ENCODE data around the gene USP17L26.
A peak's percentile ranks its signal among the peaks of the same experiment; 100 is the strongest.
"Not testable (repeated sequence)": the region's sequence is repeated elsewhere in the genome, so short reads cannot be mapped to it uniquely, and the experiment has no call there.

Gene USP17L26, protein sequence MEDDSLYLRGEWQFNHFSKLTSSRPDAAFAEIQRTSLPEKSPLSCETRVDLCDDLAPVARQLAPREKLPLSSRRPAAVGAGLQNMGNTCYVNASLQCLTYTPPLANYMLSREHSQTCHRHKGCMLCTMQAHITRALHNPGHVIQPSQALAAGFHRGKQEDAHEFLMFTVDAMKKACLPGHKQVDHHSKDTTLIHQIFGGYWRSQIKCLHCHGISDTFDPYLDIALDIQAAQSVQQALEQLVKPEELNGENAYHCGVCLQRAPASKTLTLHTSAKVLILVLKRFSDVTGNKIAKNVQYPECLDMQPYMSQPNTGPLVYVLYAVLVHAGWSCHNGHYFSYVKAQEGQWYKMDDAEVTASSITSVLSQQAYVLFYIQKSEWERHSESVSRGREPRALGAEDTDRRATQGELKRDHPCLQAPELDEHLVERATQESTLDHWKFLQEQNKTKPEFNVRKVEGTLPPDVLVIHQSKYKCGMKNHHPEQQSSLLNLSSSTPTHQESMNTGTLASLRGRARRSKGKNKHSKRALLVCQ

DNA sequence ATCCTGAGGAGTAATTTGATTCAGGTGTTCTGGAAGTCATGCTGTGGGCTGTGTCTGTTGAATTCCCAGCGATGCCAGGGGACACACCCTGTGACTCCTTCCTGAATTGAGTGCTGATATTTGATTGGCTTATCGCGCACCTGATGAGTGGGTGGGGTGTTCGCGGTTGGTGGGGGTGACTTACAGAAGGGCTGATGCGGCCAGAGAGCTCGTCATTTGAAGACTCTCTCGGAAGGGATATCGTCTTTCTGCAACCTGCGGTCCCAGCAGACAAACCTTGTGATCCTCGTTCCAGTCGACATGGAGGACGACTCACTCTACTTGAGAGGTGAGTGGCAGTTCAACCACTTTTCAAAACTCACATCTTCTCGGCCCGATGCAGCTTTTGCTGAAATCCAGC is at the start of gene USP17L26:
TSS of gene USP17L26 (plus strand) at position 301 of the 400 bp plus-strand sequence. CDS start at position 301, 0 bp downstream.
- not testable (repeated sequence) for DNase-seq (ENCODE audit: low spot score)

DNA sequence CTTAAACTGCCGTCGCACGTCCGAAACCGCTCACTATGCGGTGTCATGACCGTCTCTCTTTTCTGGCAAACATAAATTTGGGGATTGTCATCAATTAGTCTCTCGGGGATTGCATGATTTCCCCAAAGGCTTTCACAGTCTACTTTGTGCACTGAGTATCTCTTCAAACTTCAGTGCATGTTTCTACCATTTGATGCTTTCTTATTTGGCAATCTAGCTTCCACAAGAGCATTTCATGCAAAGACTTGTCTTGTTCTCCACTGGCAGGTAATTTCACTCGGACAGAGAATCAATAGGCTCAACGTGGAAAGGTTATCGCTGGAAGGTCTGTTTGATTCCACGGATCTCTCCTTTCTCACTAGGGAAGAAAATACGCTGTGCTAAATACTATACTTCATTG is 10.3 kb upstream of the USP17L26 start:
- not testable (repeated sequence) for DNase-seq (ENCODE audit: low spot score)

DNA sequence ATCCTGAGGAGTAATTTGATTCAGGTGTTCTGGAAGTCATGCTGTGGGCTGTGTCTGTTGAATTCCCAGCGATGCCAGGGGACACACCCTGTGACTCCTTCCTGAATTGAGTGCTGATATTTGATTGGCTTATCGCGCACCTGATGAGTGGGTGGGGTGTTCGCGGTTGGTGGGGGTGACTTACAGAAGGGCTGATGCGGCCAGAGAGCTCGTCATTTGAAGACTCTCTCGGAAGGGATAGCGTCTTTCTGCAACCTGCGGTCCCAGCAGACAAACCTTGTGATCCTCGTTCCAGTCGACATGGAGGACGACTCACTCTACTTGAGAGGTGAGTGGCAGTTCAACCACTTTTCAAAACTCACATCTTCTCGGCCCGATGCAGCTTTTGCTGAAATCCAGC is 9.6 kb upstream of the USP17L26 start, which contains the start of gene USP17L24:
TSS of gene USP17L24 (plus strand) at position 301 of the 400 bp plus-strand sequence. CDS start at position 301, 0 bp downstream.
- not testable (repeated sequence) for DNase-seq (ENCODE audit: low spot score)

DNA sequence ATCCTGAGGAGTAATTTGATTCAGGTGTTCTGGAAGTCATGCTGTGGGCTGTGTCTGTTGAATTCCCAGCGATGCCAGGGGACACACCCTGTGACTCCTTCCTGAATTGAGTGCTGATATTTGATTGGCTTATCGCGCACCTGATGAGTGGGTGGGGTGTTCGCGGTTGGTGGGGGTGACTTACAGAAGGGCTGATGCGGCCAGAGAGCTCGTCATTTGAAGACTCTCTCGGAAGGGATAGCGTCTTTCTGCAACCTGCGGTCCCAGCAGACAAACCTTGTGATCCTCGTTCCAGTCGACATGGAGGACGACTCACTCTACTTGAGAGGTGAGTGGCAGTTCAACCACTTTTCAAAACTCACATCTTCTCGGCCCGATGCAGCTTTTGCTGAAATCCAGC is 4.8 kb upstream of the USP17L26 start, which contains the start of gene USP17L25:
TSS of gene USP17L25 (plus strand) at position 301 of the 400 bp plus-strand sequence. CDS start at position 301, 0 bp downstream.
- DNase-seq (ENCODE audit: low spot score): not testable (repeated sequence)

DNA sequence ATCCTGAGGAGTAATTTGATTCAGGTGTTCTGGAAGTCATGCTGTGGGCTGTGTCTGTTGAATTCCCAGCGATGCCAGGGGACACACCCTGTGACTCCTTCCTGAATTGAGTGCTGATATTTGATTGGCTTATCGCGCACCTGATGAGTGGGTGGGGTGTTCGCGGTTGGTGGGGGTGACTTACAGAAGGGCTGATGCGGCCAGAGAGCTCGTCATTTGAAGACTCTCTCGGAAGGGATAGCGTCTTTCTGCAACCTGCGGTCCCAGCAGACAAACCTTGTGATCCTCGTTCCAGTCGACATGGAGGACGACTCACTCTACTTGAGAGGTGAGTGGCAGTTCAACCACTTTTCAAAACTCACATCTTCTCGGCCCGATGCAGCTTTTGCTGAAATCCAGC is 4.6 kb downstream of the USP17L26 start, which contains the start of gene USP17L5:
TSS of gene USP17L5 (plus strand) at position 301 of the 400 bp plus-strand sequence. CDS start at position 301, 0 bp downstream.
- not testable (repeated sequence) for DNase-seq (ENCODE audit: low spot score)

DNA sequence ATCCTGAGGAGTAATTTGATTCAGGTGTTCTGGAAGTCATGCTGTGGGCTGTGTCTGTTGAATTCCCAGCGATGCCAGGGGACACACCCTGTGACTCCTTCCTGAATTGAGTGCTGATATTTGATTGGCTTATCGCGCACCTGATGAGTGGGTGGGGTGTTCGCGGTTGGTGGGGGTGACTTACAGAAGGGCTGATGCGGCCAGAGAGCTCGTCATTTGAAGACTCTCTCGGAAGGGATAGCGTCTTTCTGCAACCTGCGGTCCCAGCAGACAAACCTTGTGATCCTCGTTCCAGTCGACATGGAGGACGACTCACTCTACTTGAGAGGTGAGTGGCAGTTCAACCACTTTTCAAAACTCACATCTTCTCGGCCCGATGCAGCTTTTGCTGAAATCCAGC is 9.4 kb downstream of the USP17L26 start, which contains the start of gene USP17L27:
TSS of gene USP17L27 (plus strand) at position 301 of the 400 bp plus-strand sequence. CDS start at position 301, 0 bp downstream.
- DNase-seq (ENCODE audit: low spot score): not testable (repeated sequence)

DNA sequence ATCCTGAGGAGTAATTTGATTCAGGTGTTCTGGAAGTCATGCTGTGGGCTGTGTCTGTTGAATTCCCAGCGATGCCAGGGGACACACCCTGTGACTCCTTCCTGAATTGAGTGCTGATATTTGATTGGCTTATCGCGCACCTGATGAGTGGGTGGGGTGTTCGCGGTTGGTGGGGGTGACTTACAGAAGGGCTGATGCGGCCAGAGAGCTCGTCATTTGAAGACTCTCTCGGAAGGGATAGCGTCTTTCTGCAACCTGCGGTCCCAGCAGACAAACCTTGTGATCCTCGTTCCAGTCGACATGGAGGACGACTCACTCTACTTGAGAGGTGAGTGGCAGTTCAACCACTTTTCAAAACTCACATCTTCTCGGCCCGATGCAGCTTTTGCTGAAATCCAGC is 14.1 kb downstream of the USP17L26 start, which contains the start of gene USP17L28:
TSS of gene USP17L28 (plus strand) at position 301 of the 400 bp plus-strand sequence. CDS start at position 301, 0 bp downstream.
- DNase-seq (ENCODE audit: low spot score): not testable (repeated sequence)

DNA sequence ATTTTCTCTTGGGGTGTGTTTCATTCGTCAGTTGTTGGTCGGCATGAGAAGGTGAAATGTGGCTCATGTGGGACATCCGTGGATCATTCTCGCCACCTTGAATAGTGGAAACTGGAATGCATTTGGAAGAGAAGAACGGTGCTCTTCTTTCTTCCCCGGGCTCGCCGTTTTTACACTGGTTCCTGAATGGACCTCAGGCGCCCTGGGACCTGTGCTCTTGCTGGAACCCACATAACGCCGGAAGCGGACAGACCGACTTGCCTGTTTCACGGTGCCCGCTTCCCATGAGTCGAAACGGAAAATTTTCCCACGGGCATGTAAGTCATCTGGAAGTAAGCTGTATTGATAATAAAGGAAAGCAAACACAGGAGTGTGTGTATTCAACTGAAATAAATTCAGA is 16.4 kb downstream of the USP17L26 start:
- DNase-seq (ENCODE audit: low spot score): not testable (repeated sequence)

DNA sequence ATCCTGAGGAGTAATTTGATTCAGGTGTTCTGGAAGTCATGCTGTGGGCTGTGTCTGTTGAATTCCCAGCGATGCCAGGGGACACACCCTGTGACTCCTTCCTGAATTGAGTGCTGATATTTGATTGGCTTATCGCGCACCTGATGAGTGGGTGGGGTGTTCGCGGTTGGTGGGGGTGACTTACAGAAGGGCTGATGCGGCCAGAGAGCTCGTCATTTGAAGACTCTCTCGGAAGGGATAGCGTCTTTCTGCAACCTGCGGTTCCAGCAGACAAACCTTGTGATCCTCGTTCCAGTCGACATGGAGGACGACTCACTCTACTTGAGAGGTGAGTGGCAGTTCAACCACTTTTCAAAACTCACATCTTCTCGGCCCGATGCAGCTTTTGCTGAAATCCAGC is 18.9 kb downstream of the USP17L26 start, which contains the start of gene USP17L29:
TSS of gene USP17L29 (plus strand) at position 301 of the 400 bp plus-strand sequence. CDS start at position 301, 0 bp downstream.
- DNase-seq (ENCODE audit: low spot score): not testable (repeated sequence)

DNA sequence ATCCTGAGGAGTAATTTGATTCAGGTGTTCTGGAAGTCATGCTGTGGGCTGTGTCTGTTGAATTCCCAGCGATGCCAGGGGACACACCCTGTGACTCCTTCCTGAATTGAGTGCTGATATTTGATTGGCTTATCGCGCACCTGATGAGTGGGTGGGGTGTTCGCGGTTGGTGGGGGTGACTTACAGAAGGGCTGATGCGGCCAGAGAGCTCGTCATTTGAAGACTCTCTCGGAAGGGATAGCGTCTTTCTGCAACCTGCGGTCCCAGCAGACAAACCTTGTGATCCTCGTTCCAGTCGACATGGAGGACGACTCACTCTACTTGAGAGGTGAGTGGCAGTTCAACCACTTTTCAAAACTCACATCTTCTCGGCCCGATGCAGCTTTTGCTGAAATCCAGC is 28.4 kb downstream of the USP17L26 start, which contains the start of gene USP17L30:
TSS of gene USP17L30 (plus strand) at position 301 of the 400 bp plus-strand sequence. CDS start at position 301, 0 bp downstream.
- DNase-seq (ENCODE audit: low spot score): not testable (repeated sequence)

DNA sequence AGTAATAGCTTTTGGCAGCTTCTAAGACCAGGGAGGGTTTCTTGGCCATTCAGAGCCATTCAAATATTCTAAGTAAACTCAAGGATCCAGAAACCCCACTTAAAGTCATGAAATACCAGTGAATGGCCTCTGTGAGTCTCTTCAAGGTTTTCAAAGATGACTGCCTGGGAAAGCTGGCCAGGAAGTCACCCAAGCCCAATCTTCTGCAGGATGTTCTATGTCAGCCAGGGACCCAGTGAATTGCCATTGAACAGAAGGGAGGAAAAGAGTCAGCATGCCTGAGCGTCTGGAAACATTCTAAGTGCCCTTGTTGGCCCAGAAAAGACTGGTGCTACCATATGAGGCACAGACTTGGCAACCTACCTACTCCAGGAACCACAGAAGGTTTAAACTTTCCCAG is 45.4 kb downstream of the USP17L26 start:
- not testable (repeated sequence) for DNase-seq (ENCODE audit: low spot score)

DNA sequence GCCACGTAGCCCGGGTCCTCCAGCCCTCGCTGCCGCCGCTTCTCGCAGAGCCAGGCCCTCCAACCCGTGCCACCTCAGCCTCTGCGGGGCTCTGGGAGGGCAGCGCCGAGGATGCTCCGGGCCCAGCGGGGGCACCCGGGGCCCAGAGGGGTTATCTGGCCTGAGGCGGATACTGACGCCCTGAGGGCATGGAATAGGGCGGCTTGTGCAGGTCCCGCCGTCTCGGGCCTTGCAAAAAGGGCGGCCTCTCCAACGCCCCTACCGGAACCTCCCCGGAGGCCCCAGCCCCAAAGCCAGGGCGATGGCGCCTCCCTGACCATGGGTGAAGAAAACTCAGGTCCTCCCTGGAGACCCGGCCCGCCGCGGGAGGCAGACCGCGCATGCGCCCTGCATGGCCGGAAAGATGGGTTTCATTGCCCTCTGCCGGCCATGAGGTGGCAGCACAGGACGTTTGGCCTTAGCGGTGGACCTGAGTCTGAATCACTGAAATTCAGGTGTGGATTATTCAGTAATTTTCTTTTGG is 46.6 kb downstream of the USP17L26 start:
- peak; percentile 33 for DNase-seq (ENCODE audit: low spot score)

DNA sequence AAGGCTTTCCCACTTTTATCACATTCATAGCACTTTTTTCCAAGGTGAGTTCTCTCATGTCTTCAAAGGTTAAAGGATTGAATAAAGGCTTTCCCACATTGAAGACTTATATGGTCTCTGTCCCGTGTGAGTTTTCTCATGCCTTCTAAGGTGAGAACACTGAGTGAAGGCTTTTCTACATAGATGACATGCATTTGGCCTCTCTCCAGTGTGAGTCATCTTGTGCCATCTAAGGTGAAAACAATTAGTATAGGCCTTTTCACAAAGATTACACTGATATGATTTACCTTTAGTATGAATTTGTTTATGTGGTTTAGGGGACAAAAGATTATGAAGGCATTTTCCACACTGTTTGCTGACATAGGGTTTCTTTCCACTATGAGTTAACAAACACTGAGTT is 49.7 kb downstream of the USP17L26 start:
- DNase-seq (ENCODE audit: low spot score): no peak

Measured in iPS-NIHi11 (cell line).